ENCODE measurements around the gene SELENOV.

SELENOV gene

GRCh38 chr19:39514840-39515550 is at the start of gene SELENOV:
Gene SELENOV (plus strand): TSS chr19:39515139. CDS start chr19:39515213, 74 bp downstream.
- ATAC-seq (ENCODE audit: insufficient read depth, low read depth) (no peak), DNase-seq (no peak)
- no peak within 1 kb of the TSS for H3K27ac ChIP-seq (ENCODE audit: low read length)
- no peak within 1 kb of the TSS for H3K4me2 ChIP-seq (ENCODE audit: insufficient read depth, low read length)
- no peaks in the 10 kb centered on the region for H3K27me3 ChIP-seq (ENCODE audit: insufficient read depth, low read length, poor library complexity)
- H3K79me2 ChIP-seq (ENCODE audit: insufficient read depth, low read length), result no peaks in the 10 kb centered on the region
- H3K36me3 ChIP-seq (ENCODE audit: insufficient read depth, low read length), result no peaks in the 10 kb centered on the region
- no peaks in the 10 kb centered on the region for H4K20me1 ChIP-seq (ENCODE audit: insufficient read depth, low read length)
- no peak within 1 kb of the TSS for H2AFZ ChIP-seq (ENCODE audit: low read depth, low read length)
- no peaks in the 10 kb centered on the region for H3K4me1 ChIP-seq (ENCODE audit: insufficient read depth, low read length)
- H3K9ac ChIP-seq (ENCODE audit: low read depth, low read length), result no peak within 1 kb of the TSS
- no peak within 1 kb of the TSS for H3K4me3 ChIP-seq (ENCODE audit: low read depth in 1 of 2, low read length in 2 of 2)
- TF ChIP-seq CTCF (IDR thresholded peaks at IDR 0.05; ENCODE audit: borderline replicate concordance, extremely low read depth, low read length, poor library complexity, severe bottlenecking), result no peak
- no peak for TF ChIP-seq EZH2 (IDR thresholded peaks at IDR 0.05; ENCODE audit: borderline replicate concordance, low read depth, low read length, severe bottlenecking)
- no peaks in the 10 kb centered on the region for H3K9me3 ChIP-seq (ENCODE audit: insufficient read depth, low read length, severe bottlenecking)

GRCh38 chr19:39465956-39466747 is 48.8 kb upstream of the SELENOV start:
- Histone ChIP-seq H3K9me3 (ENCODE audit: insufficient read depth, low read length, severe bottlenecking) (no peaks in the 10 kb centered on the region), H3K9ac (ENCODE audit: low read depth, low read length) (no peak overlapping the region), H3K36me3 (ENCODE audit: insufficient read depth, low read length) (peaks cover 82% of the 10 kb centered on the region), H3K27ac (ENCODE audit: low read length) (no peak overlapping the region), H3K27me3 (ENCODE audit: insufficient read depth, low read length, poor library complexity) (no peaks in the 10 kb centered on the region), H3K4me1 (ENCODE audit: insufficient read depth, low read length) (no peaks in the 10 kb centered on the region), H3K4me3 (ENCODE audit: low read depth in 1 of 2, low read length in 2 of 2) (no peak overlapping the region), H2AFZ (ENCODE audit: low read depth, low read length) (no peak overlapping the region), H4K20me1 (ENCODE audit: insufficient read depth, low read length) (peaks cover 3% of the 10 kb centered on the region; the same call in 1 of the 2 replicates), H3K79me2 (ENCODE audit: insufficient read depth, low read length) (no peaks in the 10 kb centered on the region), H3K4me2 (ENCODE audit: insufficient read depth, low read length) (no peak overlapping the region)
- DNase-seq (no peak), ATAC-seq (ENCODE audit: insufficient read depth, low read depth) (no peak)
- TF ChIP-seq EZH2 (IDR thresholded peaks at IDR 0.05; ENCODE audit: borderline replicate concordance, low read depth, low read length, severe bottlenecking) (no peak), CTCF (IDR thresholded peaks at IDR 0.05; ENCODE audit: borderline replicate concordance, extremely low read depth, low read length, poor library complexity, severe bottlenecking) (no peak)

- TF ChIP-seq EZH2 (IDR thresholded peaks at IDR 0.05; ENCODE audit: borderline replicate concordance, low read depth, low read length, severe bottlenecking) (no peak), CTCF (IDR thresholded peaks at IDR 0.05; ENCODE audit: borderline replicate concordance, extremely low read depth, low read length, poor library complexity, severe bottlenecking) (no peak)
- ATAC-seq (ENCODE audit: insufficient read depth, low read depth) (no peak), DNase-seq (no peak)
- H2AFZ ChIP-seq (ENCODE audit: low read depth, low read length), result no peak overlapping the region
- H3K9ac ChIP-seq (ENCODE audit: low read depth, low read length), result no peak overlapping the region
- H3K36me3 ChIP-seq (ENCODE audit: insufficient read depth, low read length), result peaks cover 92% of the 10 kb centered on the region
- no peaks in the 10 kb centered on the region for H3K79me2 ChIP-seq (ENCODE audit: insufficient read depth, low read length)
- H3K4me1 ChIP-seq (ENCODE audit: insufficient read depth, low read length), result no peaks in the 10 kb centered on the region
- H3K4me2 ChIP-seq (ENCODE audit: insufficient read depth, low read length), result no peak overlapping the region
- H3K27ac ChIP-seq (ENCODE audit: low read length), result no peak overlapping the region
- no peaks in the 10 kb centered on the region for H3K27me3 ChIP-seq (ENCODE audit: insufficient read depth, low read length, poor library complexity)
- no peak overlapping the region for H3K4me3 ChIP-seq (ENCODE audit: low read depth in 1 of 2, low read length in 2 of 2)
- peaks cover 3% of the 10 kb centered on the region; the same call in 1 of the 2 replicates for H4K20me1 ChIP-seq (ENCODE audit: insufficient read depth, low read length)
- H3K9me3 ChIP-seq (ENCODE audit: insufficient read depth, low read length, severe bottlenecking), result no peaks in the 10 kb centered on the region
Measured at GRCh38 chr19:39467941-39468340, 47.0 kb upstream of the SELENOV start.
